Endothelial cell of umbilical vein (primary cell): ENCODE data around the gene FBXO48. TPM values are rescaled to one million over a fixed set of nuclear protein-coding genes. Genes with fewer than 3 reads are reported as not detected.

Experiments
- BruUV-seq: library from RNA; stranded (reverse); fragments of 400-500 nt; replicated peaks from 2 replicates; lab custom pipeline; 2021; lab: Mats Ljungman, UMichigan
- CTCF ChIA-PET: fragments of 300-600, 350-600 bp; sonication (Branson Sonifier 250); formaldehyde crosslinking; loops from one replicate; lab custom pipeline; 2021; ENCODE audit warnings: antibody characterized with exemption, inconsistent platforms; lab: Charles Lee
- POLR2A ChIA-PET: fragments of 300-600, 350-600 bp; sonication (Branson Sonifier 250); formaldehyde crosslinking; loops from one replicate; lab custom pipeline; 2021; ENCODE audit warnings: antibody characterized with exemption, inconsistent platforms; lab: Charles Lee
- DNase-seq: peaks from one replicate; pipeline ENCODE4 v3.0.0-alpha.2; 2011; ENCODE audit warnings: low read depth, low spot score
- FAIRE-seq: peaks from 2 replicates; lab custom pipeline; 2011; peaks lifted over from hg19 to GRCh38; lab: Jason Lieb, UNC
- H2AFZ ChIP-seq: 2 replicates; pipeline ENCODE4 v1.6.0; 2012; ENCODE audit warnings: low read depth, low read length, control low read depth, inconsistent platforms
- H3K27ac ChIP-seq: 2 replicates; pipeline ENCODE4 v1.5.1; 2011; ENCODE audit warnings: low read depth, mild to moderate bottlenecking, control low read depth, low read length, moderate library complexity; ENCODE audit not compliant: insufficient read depth
- H3K27me3 ChIP-seq, 2 experiments: 2 replicates each; pipeline versions ENCODE4 v1.6.0 to v1.6.1; 2011; ENCODE audit warnings: low read length in 2 of 2, mixed read lengths in 1 of 2; ENCODE audit not compliant: control insufficient read depth in 2 of 2, insufficient read depth in 2 of 2
- H3K36me3 ChIP-seq, 2 experiments: 2 replicates in 1 of 2; 3 replicates in 1 of 2; pipeline ENCODE4 v1.5.1; 2011; ENCODE audit warnings: low read length in 2 of 2, mild to moderate bottlenecking in 1 of 2, moderate library complexity in 1 of 2; ENCODE audit not compliant: control insufficient read depth in 2 of 2, insufficient read depth in 2 of 2; ENCODE audit errors: extremely low read depth in 1 of 2
- H3K4me1 ChIP-seq: 3 replicates; pipeline ENCODE4 v1.5.1; 2011; ENCODE audit warnings: mild to moderate bottlenecking, low read length; ENCODE audit not compliant: control insufficient read depth, insufficient read depth; ENCODE audit errors: extremely low read depth
- H3K4me2 ChIP-seq: 2 replicates; pipeline ENCODE4 v1.6.1; 2011; ENCODE audit warnings: low read length, control low read depth, mixed read lengths; ENCODE audit not compliant: insufficient read depth
- H3K4me3 ChIP-seq, 3 experiments: fragments of 200-600 bp in 1 of 3; sonication (generic), shearing (Covaris generic) in 1 of 3; replicated peaks in 1 of 3; 2 replicates each; pipeline ENCODE4 v1.5.1; 2011 to 2016; ENCODE audit warnings: control low read depth in 3 of 3, low read length in 3 of 3, mild to moderate bottlenecking in 2 of 3, inconsistent platforms in 1 of 3, low read depth in 1 of 3, moderate library complexity in 1 of 3; ENCODE audit not compliant: insufficient read depth in 1 of 3
- H3K79me2 ChIP-seq: 2 replicates; pipeline ENCODE4 v1.6.0; 2012; ENCODE audit warnings: low read length, inconsistent platforms; ENCODE audit not compliant: control insufficient read depth, insufficient read depth
- H3K9ac ChIP-seq: replicated peaks from 2 replicates; pipeline ENCODE3; 2011; ENCODE audit warnings: low read length, control low read depth; ENCODE audit not compliant: insufficient read depth; ENCODE audit errors: extremely low read depth
- H3K9me1 ChIP-seq: replicated peaks from 3 replicates; pipeline ENCODE4 v1.6.0; 2011; ENCODE audit warnings: mild to moderate bottlenecking, low read length; ENCODE audit not compliant: control insufficient read depth, insufficient read depth; ENCODE audit errors: extremely low read depth
- H3K9me3 ChIP-seq: replicated peaks from 2 replicates; pipeline ENCODE4 v1.5.1; 2012; ENCODE audit warnings: low read length, inconsistent platforms; ENCODE audit not compliant: control insufficient read depth, insufficient read depth
- H4K20me1 ChIP-seq: replicated peaks from 2 replicates; pipeline ENCODE3; 2011; ENCODE audit warnings: mild to moderate bottlenecking, low read length; ENCODE audit not compliant: control insufficient read depth, insufficient read depth; ENCODE audit errors: extremely low read depth
- CTCF ChIP-seq, 2 donors: IDR thresholded peaks; 1 replicate in 1 of 2; 2 replicates in 1 of 2; pipeline ENCODE4 v1.5.1; 2011; ENCODE audit warnings: low read length in 2 of 2, mild to moderate bottlenecking in 2 of 2, moderate library complexity in 2 of 2, control low read depth in 1 of 2, inconsistent platforms in 1 of 2, low read depth in 1 of 2; ENCODE audit not compliant: insufficient read depth in 1 of 2; ENCODE audit errors: extremely low read depth in 1 of 2
- EZH2 ChIP-seq: IDR thresholded peaks from 2 replicates; pipeline ENCODE4 v1.6.1; 2012; ENCODE audit warnings: borderline replicate concordance, low read depth, mild to moderate bottlenecking, moderate library complexity, low read length, inconsistent platforms; ENCODE audit not compliant: severe bottlenecking
- FOS ChIP-seq: IDR thresholded peaks from 2 replicates; pipeline ENCODE4 v1.6.1; 2011; ENCODE audit warnings: mild to moderate bottlenecking, low read length, moderate library complexity, borderline replicate concordance; ENCODE audit not compliant: insufficient read depth
- GATA2 ChIP-seq: IDR thresholded peaks from 2 replicates; pipeline ENCODE4 v1.7.0; 2011; ENCODE audit warnings: low read depth, mild to moderate bottlenecking, moderate library complexity, mixed read lengths, low read length; ENCODE audit not compliant: insufficient read length, insufficient read depth
- JUN ChIP-seq: IDR thresholded peaks from 2 replicates; pipeline ENCODE4 v1.6.1; 2011; ENCODE audit warnings: borderline replicate concordance, low read depth; ENCODE audit not compliant: insufficient read length, insufficient read depth
- MYC ChIP-seq: IDR thresholded peaks from one replicate; pipeline ENCODE4 v1.6.1; 2011; ENCODE audit warnings: mild to moderate bottlenecking, low read depth, low read length
- POLR2A ChIP-seq: IDR thresholded peaks from 2 replicates; pipeline ENCODE4 v1.6.1; 2012; ENCODE audit warnings: low read depth, mild to moderate bottlenecking, control low read depth, low read length
- POLR2AphosphoS5 ChIP-seq: IDR thresholded peaks from 2 replicates; pipeline ENCODE4 v1.6.1; 2012; ENCODE audit warnings: low read depth, mild to moderate bottlenecking, control low read depth, low read length, moderate library complexity; ENCODE audit not compliant: insufficient read depth
- dilution Hi-C: fragments of 300-500 bp; cut with MboI; formaldehyde crosslinking; loops from one replicate; pipeline ENCODE4 v1.15.0; 2019; ENCODE audit warnings: low sequenced_read_pairs; ENCODE audit not compliant: extremely low pct_ligation_motif_present
- intact Hi-C: fragments of 100-400 bp; cut with micrococcal nuclease; formaldehyde crosslinking; loops from one replicate; pipeline ENCODE4 v1.10.0; 2022
- polyA plus RNA-seq, 4 experiments: library from polyadenylated mRNA; depleted of rRNA in 3 of 4; stranded (reverse) in 3 of 4; unstranded in 1 of 4; fragments of >200 nt; gene quantifications; 2 replicates each; pipeline versions ENCODE4 v1.2.1 to v1.2.3, GENCODE V29; 2011 to 2012; ENCODE audit warnings: missing spikeins in 1 of 4
- total RNA-seq: library from RNA; stranded (reverse); gene quantifications from 2 replicates; pipeline ENCODE4 v1.2.3, GENCODE V29; 2021
- TF ChIP-seq, protein P1 (sequence below): IDR thresholded peaks from 2 replicates; pipeline ENCODE4 v1.6.1; 2011; ENCODE audit not compliant: insufficient read depth, insufficient read length

The FBXO48 gene
- total and polyA plus RNA-seq, 2 donors (not counting 3 experiments of a cell fraction or from before 2014, with no cell fraction given), result 0.46 to 0.73 TPM

DNA sequence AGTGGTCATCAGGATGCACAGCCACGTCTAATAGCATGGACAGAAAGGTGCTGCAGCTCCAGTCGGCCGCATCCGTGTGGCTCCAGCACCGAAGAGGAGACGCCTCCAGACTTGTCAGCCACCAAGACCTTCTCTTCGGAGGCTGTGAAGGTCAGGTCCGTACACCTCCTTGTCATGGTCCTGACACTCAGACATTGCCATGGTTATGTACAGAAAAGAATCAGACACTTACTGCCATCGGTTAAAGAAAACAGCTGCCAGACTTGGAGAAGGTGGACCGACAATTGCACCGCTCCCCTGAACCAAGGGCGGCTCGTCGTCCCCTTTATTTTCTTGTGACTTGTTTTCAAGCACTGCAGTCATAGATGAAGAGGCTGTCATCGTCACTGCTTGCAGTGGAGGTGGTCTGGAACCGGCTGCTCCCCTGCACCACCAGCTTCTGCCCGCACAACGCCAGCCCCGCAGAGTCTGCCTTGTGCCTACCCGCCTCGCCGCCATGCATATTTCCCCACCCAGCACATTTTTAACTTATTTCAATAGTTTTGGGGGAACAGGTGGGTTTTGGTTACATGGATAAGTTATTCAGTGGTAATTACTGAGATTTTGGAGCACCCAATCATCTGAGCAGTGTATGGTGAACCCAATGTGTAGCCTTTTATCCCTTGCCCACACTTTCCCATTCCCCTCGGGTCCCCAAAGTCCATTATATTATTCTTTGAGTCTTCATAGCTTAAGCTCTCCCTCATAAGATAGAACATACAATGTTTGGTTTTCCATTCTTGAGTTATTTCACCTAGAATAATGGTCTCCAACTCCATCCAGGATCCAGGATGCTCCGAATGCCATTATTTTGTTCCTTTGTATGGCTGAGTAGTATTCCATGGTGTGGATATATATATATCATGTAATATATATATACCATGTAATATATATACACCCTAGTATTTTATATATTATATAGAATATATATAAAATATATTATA lies 18.1 kb downstream of the FBXO48 start:
- Histone ChIP-seq H3K4me3 (no peak overlapping the region), H4K20me1 (no peaks in the 10 kb centered on the region), H3K4me2 (no peak overlapping the region), H3K79me2 (no peaks in the 10 kb centered on the region), H3K9me3 (no peaks in the 10 kb centered on the region), H2AFZ (no peak overlapping the region), H3K36me3 (no peaks in the 10 kb centered on the region), H3K4me1 (no peaks in the 10 kb centered on the region), H3K9me1 (no peaks in the 10 kb centered on the region), H3K27ac (no peak overlapping the region), H3K9ac (no peak overlapping the region), H3K27me3 (no peaks in the 10 kb centered on the region)
- no TSS peak for BruUV-seq
- dilution Hi-C loops, result no loop called here
- CTCF ChIA-PET, result interaction anchor here (1.1 to 1.4 kb wide), 2 partner anchors 9 to 14 kb away, joined by 4 to 5 read pairs; no protein-coding TSS in a partner anchor
- POLR2A ChIA-PET, result no interaction called here
- no peak for DNase-seq
- TF ChIP-seq, protein P1, sequence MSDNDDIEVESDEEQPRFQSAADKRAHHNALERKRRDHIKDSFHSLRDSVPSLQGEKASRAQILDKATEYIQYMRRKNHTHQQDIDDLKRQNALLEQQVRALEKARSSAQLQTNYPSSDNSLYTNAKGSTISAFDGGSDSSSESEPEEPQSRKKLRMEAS, result no peak
- no peak for TF ChIP-seq FOS
- TF ChIP-seq JUN, result no peak
- no peak for TF ChIP-seq POLR2AphosphoS5
- no peak for TF ChIP-seq POLR2A
- no peak for TF ChIP-seq MYC
- TF ChIP-seq EZH2, result no peak
- TF ChIP-seq GATA2, result no peak
- no peak for TF ChIP-seq CTCF (IDR thresholded peaks at IDR 0.05; ENCODE audit: extremely low read depth in 1 of 2, insufficient read depth in 1 of 2, low read depth in 1 of 2, low read length in 2 of 2)
- intact Hi-C loops, result loop anchor here (10.0 kb wide), 1 partner anchor 194 kb away; the partner anchor contains the start of gene PPP3R1
- FAIRE-seq, result no peak
